Activated CD8-positive, alpha-beta T cell treated with anti-CD3 and anti-CD28 coated beads for 36 hours (primary cell): Measurements from ENCODE around the gene ANKRD63. TPM values are rescaled to one million over a fixed set of nuclear protein-coding genes. Genes with fewer than 3 reads are reported as not detected.

ENCODE experiments used
- ATAC-seq: fragments of 200-7000 bp; cut with Tn5 transposase; one replicate; pipeline ENCODE4 v1.10.0; 2021; ENCODE audit warnings: mild to moderate bottlenecking, moderate library complexity
- CTCF ChIA-PET: fragments of 350-600 bp; sonication (Branson Sonifier 250); formaldehyde crosslinking; loops from one replicate; lab custom pipeline; 2021; ENCODE audit warnings: antibody characterized with exemption; lab: Charles Lee
- POLR2A ChIA-PET: fragments of 350-600 bp; sonication (Branson Sonifier 250); formaldehyde crosslinking; loops from one replicate; lab custom pipeline; 2021; ENCODE audit warnings: antibody characterized with exemption; lab: Charles Lee
- DNase-seq: peaks from one replicate; pipeline ENCODE4 v3.0.0-alpha.2; 2020
- H3K27ac Mint-ChIP-seq: one replicate; pipeline ENCODE4 v1.8.0; 2021; ENCODE audit warnings: mild to moderate bottlenecking, mixed read lengths
- H3K27me3 Mint-ChIP-seq: one replicate; pipeline ENCODE4 v1.8.0; 2021; ENCODE audit warnings: mixed read lengths
- H3K36me3 Mint-ChIP-seq: one replicate; pipeline ENCODE4 v1.8.0; 2021; ENCODE audit warnings: low read depth, mixed read lengths
- H3K4me1 Mint-ChIP-seq: one replicate; pipeline ENCODE4 v1.8.0; 2021; ENCODE audit warnings: low read depth, mixed read lengths
- H3K4me3 Mint-ChIP-seq: one replicate; pipeline ENCODE4 v1.8.0; 2021; ENCODE audit warnings: mild to moderate bottlenecking, moderate library complexity, mixed read lengths
- H3K9me3 Mint-ChIP-seq: one replicate; pipeline ENCODE4 v1.8.0; 2021; ENCODE audit warnings: mixed read lengths
- CTCF ChIP-seq: fragments of 200-600 bp; IDR thresholded peaks from one replicate; pipeline ENCODE4 v1.8.0; 2022; ENCODE audit warnings: antibody characterized with exemption, mild to moderate bottlenecking
- intact Hi-C: fragments of 100-400 bp; cut with micrococcal nuclease; formaldehyde crosslinking; loops from one replicate; pipeline ENCODE4 v1.10.0; 2022
- total RNA-seq, 2 experiments: library from RNA; stranded (reverse); gene quantifications; one replicate each; pipeline ENCODE4 v1.2.3, GENCODE V29; 2021

The ANKRD63 gene
- total RNA-seq, 2 experiments from 2014 or later = not detected

DNA sequence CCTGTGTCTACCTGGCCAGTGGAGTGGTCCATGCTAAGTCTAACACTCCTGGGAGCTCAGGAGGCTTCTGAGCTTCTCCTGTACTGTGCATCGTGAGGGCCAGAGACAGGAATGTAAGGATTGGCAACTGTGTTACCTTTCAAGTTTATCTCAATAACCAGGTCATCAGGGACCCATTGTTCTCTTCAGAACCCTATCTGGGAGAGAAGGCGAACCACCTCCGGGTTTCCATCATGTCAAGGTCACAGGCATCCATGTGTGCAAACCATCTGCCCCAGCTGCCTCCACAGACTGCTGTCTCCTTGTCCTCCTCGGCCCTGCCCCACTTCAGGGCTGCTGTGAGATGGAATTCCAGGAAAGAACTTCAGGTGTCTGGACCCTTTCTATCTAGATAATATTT is 5.9 kb downstream of the ANKRD63 start:
- DNase-seq (no peak), ATAC-seq (no peak)
- Mint-ChIP-seq H3K27me3 (peaks cover 23% of the 10 kb centered on the region), H3K27ac (no peak overlapping the region), H3K9me3 (no peaks in the 10 kb centered on the region), H3K4me1 (no peaks in the 10 kb centered on the region), H3K36me3 (no peaks in the 10 kb centered on the region), H3K4me3 (no peak overlapping the region)
- POLR2A ChIA-PET = interaction anchor here (5.1 kb wide), 1 partner anchor 33 kb away, joined by 22 read pairs; the partner anchor contains the start of gene PLCB2
- no peak for TF ChIP-seq CTCF
- CTCF ChIA-PET = interaction anchor here (1.1 to 14.6 kb wide), 10 partner anchors 14 to 239 kb away, joined by 3 to 595 read pairs (median 19); partner anchors contain the start of genes CCDC9B, INAFM2, PAK6 and PLCB2
- intact Hi-C loops = loop anchor here (2.0 kb wide), 1 partner anchor 60 kb away; no protein-coding TSS in a partner anchor

DNA sequence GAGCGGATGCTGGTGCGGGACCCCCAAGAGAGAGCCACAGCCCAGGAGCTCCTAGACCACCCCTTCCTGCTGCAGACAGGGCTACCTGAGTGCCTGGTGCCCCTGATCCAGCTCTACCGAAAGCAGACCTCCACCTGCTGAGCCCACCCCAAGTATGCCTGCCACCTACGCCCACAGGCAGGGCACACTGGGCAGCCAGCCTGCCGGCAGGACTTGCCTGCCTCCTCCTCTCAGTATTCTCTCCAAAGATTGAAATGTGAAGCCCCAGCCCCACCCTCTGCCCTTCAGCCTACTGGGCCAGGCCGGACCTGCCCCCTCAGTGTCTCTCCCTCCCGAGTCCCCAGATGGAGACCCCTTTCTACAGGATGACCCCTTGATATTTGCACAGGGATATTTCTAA is 6.9 kb downstream of the ANKRD63 start:
- no peaks in the 10 kb centered on the region for H3K36me3 Mint-ChIP-seq
- H3K4me1 Mint-ChIP-seq = no peaks in the 10 kb centered on the region
- peaks cover 19% of the 10 kb centered on the region for H3K27me3 Mint-ChIP-seq
- DNase-seq = no peak
- ChIA-PET CTCF (interaction anchor here (1.0 to 14.6 kb wide), 12 partner anchors 8 to 238 kb away, joined by 3 to 595 read pairs (median 10); partner anchors contain the start of genes ANKRD63, CCDC9B, DISP2 and INAFM2), POLR2A (interaction anchor here (5.1 kb wide), 1 partner anchor 34 kb away, joined by 22 read pairs; the partner anchor contains the start of gene PLCB2)
- intact Hi-C loops = loop anchor here (2.0 kb wide), 1 partner anchor 61 kb away; no protein-coding TSS in a partner anchor
- H3K4me3 Mint-ChIP-seq = no peak overlapping the region
- no peak for TF ChIP-seq CTCF
- no peak overlapping the region for H3K27ac Mint-ChIP-seq
- ATAC-seq = no peak
- H3K9me3 Mint-ChIP-seq = no peaks in the 10 kb centered on the region

DNA sequence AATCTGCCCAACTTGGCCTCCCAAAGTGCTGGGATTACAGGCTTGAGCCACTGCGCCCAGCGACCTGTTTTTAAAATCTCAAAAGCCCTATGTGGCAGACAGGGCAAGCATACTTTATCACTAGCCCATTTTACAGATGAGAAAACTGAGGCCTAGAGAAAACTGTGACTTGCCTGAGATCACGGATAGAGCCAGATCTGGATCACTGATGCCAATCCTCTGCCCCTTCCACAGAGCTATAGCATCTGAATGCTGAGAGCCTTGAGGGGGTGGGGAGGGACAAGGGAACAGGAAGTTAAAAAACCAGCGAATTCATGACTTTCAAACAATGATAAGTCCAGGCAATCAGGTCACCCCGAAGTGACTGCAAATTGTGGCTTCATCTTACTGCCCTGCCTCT is 7.3 kb downstream of the ANKRD63 start:
- peaks cover 15% of the 10 kb centered on the region for H3K27me3 Mint-ChIP-seq

GRCh38 chr15:40274350-40275274 is 8.3 kb downstream of the ANKRD63 start:
- H3K9me3 Mint-ChIP-seq = no peaks in the 10 kb centered on the region
- peak; percentile 81 for ATAC-seq
- no peaks in the 10 kb centered on the region for H3K4me1 Mint-ChIP-seq
- TF ChIP-seq CTCF = peak; percentile 100
- intact Hi-C loops = loop anchor here (1.0 kb wide), 2 partner anchors 57 to 229 kb away; no protein-coding TSS in a partner anchor
- peaks cover 14% of the 10 kb centered on the region for H3K27me3 Mint-ChIP-seq
- peak; percentile 89 for DNase-seq
- CTCF ChIA-PET = interaction anchor here (0.6 to 14.6 kb wide), 81 partner anchors 10 to 489 kb away, joined by 3 to 595 read pairs (median 5); partner anchors contain the start of genes ANKRD63, BMF, BUB1B and CCDC9B
- no peaks in the 10 kb centered on the region for H3K36me3 Mint-ChIP-seq
- H3K4me3 Mint-ChIP-seq = no peak overlapping the region
- POLR2A ChIA-PET = interaction anchor here (0.6 to 5.1 kb wide), 6 partner anchors 9 to 235 kb away, joined by 3 to 22 read pairs (median 4); partner anchors contain the start of genes PLCB2 and SRP14
- no peak overlapping the region for H3K27ac Mint-ChIP-seq

More for the DNA sequence above, 7.3 kb downstream of the ANKRD63 start:
- TF ChIP-seq CTCF = no peak
- CTCF ChIA-PET = interaction anchor here (0.8 to 14.6 kb wide), 19 partner anchors 9 to 238 kb away, joined by 3 to 595 read pairs (median 10); partner anchors contain the start of genes ANKRD63, CCDC9B, DISP2 and INAFM2
- H3K36me3 Mint-ChIP-seq = no peaks in the 10 kb centered on the region
- POLR2A ChIA-PET = interaction anchor here (0.6 to 5.1 kb wide), 3 partner anchors 8 to 62 kb away, joined by 3 to 22 read pairs (median 4); partner anchors contain the start of gene PLCB2
- no peaks in the 10 kb centered on the region for H3K9me3 Mint-ChIP-seq
- intact Hi-C loops = no loop called here
- no peaks in the 10 kb centered on the region for H3K4me1 Mint-ChIP-seq
- ATAC-seq (no peak), DNase-seq (no peak)
- no peak overlapping the region for H3K4me3 Mint-ChIP-seq
- no peak overlapping the region for H3K27ac Mint-ChIP-seq
